Mesothelial cell of epicardium (in vitro differentiated cells): ENCODE measurements around the gene SH3GL1. TPM values are rescaled to one million over a fixed set of nuclear protein-coding genes. Genes with fewer than 3 reads are reported as not detected.

ENCODE experiments used
- DNase-seq, 2 experiments: peaks; one replicate each; pipeline ENCODE4 v3.0.0; 2021; ENCODE audit warnings: low spot score in 2 of 2; ENCODE audit not compliant: unreplicated experiment in 2 of 2
- H3K27ac Mint-ChIP-seq: 2 replicates; pipeline ENCODE4 v1.8.0; 2021; ENCODE audit warnings: mixed read lengths
- H3K27me3 Mint-ChIP-seq: 2 replicates; pipeline ENCODE4 v1.8.0; 2021; ENCODE audit warnings: low read depth, mixed read lengths
- H3K36me3 Mint-ChIP-seq: 2 replicates; pipeline ENCODE4 v1.8.0; 2021; ENCODE audit warnings: mixed read lengths
- H3K4me1 Mint-ChIP-seq: 2 replicates; pipeline ENCODE4 v1.8.0; 2021; ENCODE audit warnings: mixed read lengths
- H3K4me3 Mint-ChIP-seq: 2 replicates; pipeline ENCODE4 v1.8.0; 2021; ENCODE audit warnings: mild to moderate bottlenecking, moderate library complexity, mixed read lengths
- H3K9me3 Mint-ChIP-seq: 2 replicates; pipeline ENCODE4 v1.8.0; 2021; ENCODE audit warnings: mixed read lengths
- CTCF ChIP-seq: fragments of 200-600 bp; sonication (generic); IDR thresholded peaks from one replicate; pipeline ENCODE4 v1.5.0; 2021; ENCODE audit warnings: antibody characterized with exemption; ENCODE audit not compliant: unreplicated experiment
- total RNA-seq: library from RNA; stranded (reverse); gene quantifications from 3 replicates; pipeline ENCODE4 v1.2.1, GENCODE V29; 2021

The SH3GL1 gene
- total RNA-seq, 1 donor from 2014 or later = 90.1 TPM

GRCh38 chr19:4429771-4430171, 29.4 kb upstream of the SH3GL1 start:
- no peak overlapping the region for H3K4me3 Mint-ChIP-seq
- H3K27me3 Mint-ChIP-seq = no peaks in the 10 kb centered on the region
- H3K9me3 Mint-ChIP-seq = no peaks in the 10 kb centered on the region
- no peak overlapping the region for H3K27ac Mint-ChIP-seq
- H3K36me3 Mint-ChIP-seq = peaks cover 39% of the 10 kb centered on the region
- no peak for TF ChIP-seq CTCF
- no peaks in the 10 kb centered on the region for H3K4me1 Mint-ChIP-seq
- DNase-seq = no peak

DNA sequence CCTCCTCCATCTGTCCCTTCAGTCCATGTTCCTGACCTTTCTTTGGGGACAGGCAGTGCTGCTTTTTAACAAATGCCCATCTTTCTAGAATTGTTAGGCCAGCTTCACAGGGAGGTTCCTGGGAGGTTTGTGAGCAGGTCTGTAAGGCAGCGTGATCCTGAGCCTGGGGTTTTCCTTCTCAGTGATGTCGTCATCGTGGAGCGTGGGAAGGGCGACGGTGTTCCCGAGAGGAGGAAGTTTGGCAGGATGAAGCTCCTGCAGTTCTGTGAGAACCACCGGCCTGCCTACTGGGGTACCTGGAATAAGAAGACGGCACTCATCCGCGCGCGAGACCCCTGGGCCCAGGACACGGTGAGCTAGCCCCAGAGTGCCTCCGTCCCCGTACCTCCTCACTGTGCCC, 28.9 kb upstream of the SH3GL1 start:
- no peaks in the 10 kb centered on the region for H3K9me3 Mint-ChIP-seq
- peaks cover 34% of the 10 kb centered on the region for H3K36me3 Mint-ChIP-seq
- no peak overlapping the region for H3K4me3 Mint-ChIP-seq
- no peak for DNase-seq
- H3K4me1 Mint-ChIP-seq = no peaks in the 10 kb centered on the region
- no peak overlapping the region for H3K27ac Mint-ChIP-seq
- H3K27me3 Mint-ChIP-seq = no peaks in the 10 kb centered on the region
- no peak for TF ChIP-seq CTCF

- Mint-ChIP-seq H3K27me3 (no peaks in the 10 kb centered on the region), H3K36me3 (peaks cover 38% of the 10 kb centered on the region), H3K4me1 (no peaks in the 10 kb centered on the region), H3K9me3 (no peaks in the 10 kb centered on the region), H3K27ac (no peak overlapping the region), H3K4me3 (no peak overlapping the region)
- no peak for TF ChIP-seq CTCF
- DNase-seq = no peak
Measured at GRCh38 chr19:4428326-4428975, 28.1 kb upstream of the SH3GL1 start.

DNA sequence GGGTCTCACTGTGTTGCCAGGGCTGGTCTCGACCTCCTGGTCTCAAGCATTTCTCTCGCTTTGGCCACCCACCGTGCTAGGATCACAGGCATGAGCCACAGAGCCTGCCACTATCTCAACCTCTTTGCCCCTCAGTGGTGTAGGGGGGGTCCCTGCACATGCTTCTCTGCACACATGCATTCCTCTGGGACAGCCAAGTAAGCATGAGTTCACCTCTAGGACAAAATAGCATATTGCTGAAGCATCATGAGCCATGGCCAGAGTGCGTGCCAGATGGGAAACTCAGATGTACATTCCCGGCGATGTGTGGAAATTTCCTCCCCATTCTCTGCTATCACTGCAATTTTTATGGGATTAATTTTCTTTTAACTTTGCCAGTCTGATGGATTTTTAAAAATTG, 25.2 kb upstream of the SH3GL1 start:
- no peak for DNase-seq
- H3K36me3 Mint-ChIP-seq = peaks cover 24% of the 10 kb centered on the region
- H3K9me3 Mint-ChIP-seq = no peaks in the 10 kb centered on the region
- H3K27ac Mint-ChIP-seq = no peak overlapping the region
- TF ChIP-seq CTCF = no peak
- no peaks in the 10 kb centered on the region for H3K27me3 Mint-ChIP-seq
- no peak overlapping the region for H3K4me3 Mint-ChIP-seq
- no peaks in the 10 kb centered on the region for H3K4me1 Mint-ChIP-seq

GRCh38 chr19:4423416-4424126, 23.2 kb upstream of the SH3GL1 start:
- TF ChIP-seq CTCF = no peak
- DNase-seq = no peak
- H3K4me3 Mint-ChIP-seq = no peak overlapping the region
- no peak overlapping the region for H3K27ac Mint-ChIP-seq
- no peaks in the 10 kb centered on the region for H3K4me1 Mint-ChIP-seq
- H3K36me3 Mint-ChIP-seq = peaks cover 17% of the 10 kb centered on the region
- H3K27me3 Mint-ChIP-seq = no peaks in the 10 kb centered on the region
- no peaks in the 10 kb centered on the region for H3K9me3 Mint-ChIP-seq
